Cardiac fibroblast (primary cell): ENCODE data around the gene BACH2.

Source experiments
- DNase-seq, 2 donors: peaks; one replicate each; pipeline versions ENCODE4 v3.0.0 to v3.0.0-alpha.2; 2010; ENCODE audit warnings: low read depth in 2 of 2
- H3K4me3 ChIP-seq, 2 donors: replicated peaks in 1 of 2; 1 replicate in 1 of 2; 2 replicates in 1 of 2; pipeline ENCODE4 v1.5.1; 2011; ENCODE audit warnings: low read depth in 2 of 2, low read length in 2 of 2, mild to moderate bottlenecking in 2 of 2, moderate library complexity in 1 of 2
- CTCF ChIP-seq: IDR thresholded peaks from one replicate; pipeline ENCODE4 v1.5.1; 2011; ENCODE audit warnings: low read depth, mild to moderate bottlenecking, low read length, inconsistent platforms

BACH2 gene

GRCh38 chr6:90146024-90146423, 150.6 kb downstream of the BACH2 start:
- no peak overlapping the region for H3K4me3 ChIP-seq
- no peak for TF ChIP-seq CTCF
- DNase-seq = no peak

GRCh38 chr6:90144928-90145555, 151.6 kb downstream of the BACH2 start:
- DNase-seq = no peak
- TF ChIP-seq CTCF = no peak

GRCh38 chr6:90144396-90144795, 152.2 kb downstream of the BACH2 start:
- no peak for DNase-seq
- H3K4me3 ChIP-seq = no peak overlapping the region
- no peak for TF ChIP-seq CTCF

More at GRCh38 chr6:90144928-90145555, 151.6 kb downstream of the BACH2 start:
- no peak overlapping the region for H3K4me3 ChIP-seq

GRCh38 chr6:90140683-90141082, 156.0 kb downstream of the BACH2 start:
- no peak for DNase-seq

GRCh38 chr6:90139272-90139817, 157.3 kb downstream of the BACH2 start:
- TF ChIP-seq CTCF = no peak
- H3K4me3 ChIP-seq = no peak overlapping the region
- no peak for DNase-seq

More at GRCh38 chr6:90140683-90141082, 156.0 kb downstream of the BACH2 start:
- no peak overlapping the region for H3K4me3 ChIP-seq
- no peak for TF ChIP-seq CTCF

GRCh38 chr6:90136837-90137568, 159.6 kb downstream of the BACH2 start:
- H3K4me3 ChIP-seq = no peak overlapping the region
- no peak for DNase-seq
- TF ChIP-seq CTCF = no peak
